ENCODE results near the gene NGF.

DNA sequence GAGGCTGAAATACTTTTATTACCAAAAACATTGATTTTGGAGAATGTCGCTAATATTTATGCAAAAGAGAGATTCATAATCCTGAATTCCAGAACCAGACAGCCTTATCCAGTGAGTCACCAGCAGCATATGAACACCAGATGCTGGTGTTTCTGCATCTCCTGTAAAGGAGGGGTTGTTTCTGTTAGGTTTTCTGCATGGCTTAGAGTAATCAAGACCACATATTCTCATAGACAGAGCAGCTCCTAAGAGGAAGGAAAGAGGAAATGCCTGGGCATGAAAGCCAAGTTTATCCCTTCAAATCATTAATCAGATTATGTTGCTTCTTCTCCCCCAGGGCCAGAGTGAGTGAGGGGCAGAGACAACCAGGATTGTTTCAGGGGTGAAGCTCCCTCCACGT, 86.2 kb downstream of the NGF start:
- TF ChIP-seq, protein P1, sequence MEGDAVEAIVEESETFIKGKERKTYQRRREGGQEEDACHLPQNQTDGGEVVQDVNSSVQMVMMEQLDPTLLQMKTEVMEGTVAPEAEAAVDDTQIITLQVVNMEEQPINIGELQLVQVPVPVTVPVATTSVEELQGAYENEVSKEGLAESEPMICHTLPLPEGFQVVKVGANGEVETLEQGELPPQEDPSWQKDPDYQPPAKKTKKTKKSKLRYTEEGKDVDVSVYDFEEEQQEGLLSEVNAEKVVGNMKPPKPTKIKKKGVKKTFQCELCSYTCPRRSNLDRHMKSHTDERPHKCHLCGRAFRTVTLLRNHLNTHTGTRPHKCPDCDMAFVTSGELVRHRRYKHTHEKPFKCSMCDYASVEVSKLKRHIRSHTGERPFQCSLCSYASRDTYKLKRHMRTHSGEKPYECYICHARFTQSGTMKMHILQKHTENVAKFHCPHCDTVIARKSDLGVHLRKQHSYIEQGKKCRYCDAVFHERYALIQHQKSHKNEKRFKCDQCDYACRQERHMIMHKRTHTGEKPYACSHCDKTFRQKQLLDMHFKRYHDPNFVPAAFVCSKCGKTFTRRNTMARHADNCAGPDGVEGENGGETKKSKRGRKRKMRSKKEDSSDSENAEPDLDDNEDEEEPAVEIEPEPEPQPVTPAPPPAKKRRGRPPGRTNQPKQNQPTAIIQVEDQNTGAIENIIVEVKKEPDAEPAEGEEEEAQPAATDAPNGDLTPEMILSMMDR (IDR thresholded peaks at IDR 0.05; ENCODE audit: low read length) = no peak
- no peak for TF ChIP-seq EZH2 (optimal IDR thresholded peaks at IDR 0.05; ENCODE audit: low read depth, low read length)

Data from MM.1S (cell line).